ENCODE data around the gene MAP3K20.

Gene MAP3K20

GRCh38 chr2:173238831-173239230 is 163.2 kb downstream of the MAP3K20 start:
- H3K27ac ChIP-seq (ENCODE audit: low read depth, low read length), result no peak overlapping the region
- H3K9ac ChIP-seq (ENCODE audit: low read length), result no peak overlapping the region
- no peak overlapping the region for H3K4me3 ChIP-seq (ENCODE audit: low read depth, low read length)
- peaks cover 14% of the 10 kb centered on the region for H3K9me3 ChIP-seq (ENCODE audit: control insufficient read depth, insufficient read depth, low read depth, low read length)
- H3K36me3 ChIP-seq (ENCODE audit: control insufficient read depth, insufficient read depth, low read length), result peaks cover 2% of the 10 kb centered on the region; the same call in 1 of the 2 replicates
- peaks cover 3% of the 10 kb centered on the region; the same call in 1 of the 2 replicates for H3K4me1 ChIP-seq (ENCODE audit: control insufficient read depth, insufficient read depth, low read length)
- no peaks in the 10 kb centered on the region for H3K27me3 ChIP-seq (ENCODE audit: control insufficient read depth, insufficient read depth, low read length)

GRCh38 chr2:173239644-173240043 is 164.0 kb downstream of the MAP3K20 start:
- H3K27me3 ChIP-seq (ENCODE audit: control insufficient read depth, insufficient read depth, low read length), result no peaks in the 10 kb centered on the region
- H3K27ac ChIP-seq (ENCODE audit: low read depth, low read length), result no peak overlapping the region
- peaks cover 8% of the 10 kb centered on the region for H3K9me3 ChIP-seq (ENCODE audit: control insufficient read depth, insufficient read depth, low read depth, low read length)
- no peak overlapping the region for H3K4me3 ChIP-seq (ENCODE audit: low read depth, low read length)
- H3K4me1 ChIP-seq (ENCODE audit: control insufficient read depth, insufficient read depth, low read length), result peaks cover 3% of the 10 kb centered on the region; the same call in 1 of the 2 replicates
- no peaks in the 10 kb centered on the region; the same call in 1 of the 2 replicates for H3K36me3 ChIP-seq (ENCODE audit: control insufficient read depth, insufficient read depth, low read length)
- H3K9ac ChIP-seq (ENCODE audit: low read length), result no peak overlapping the region

GRCh38 chr2:173240083-173240482 is 164.4 kb downstream of the MAP3K20 start:
- no peaks in the 10 kb centered on the region for H3K27me3 ChIP-seq (ENCODE audit: control insufficient read depth, insufficient read depth, low read length)
- H3K9me3 ChIP-seq (ENCODE audit: control insufficient read depth, insufficient read depth, low read depth, low read length), result peaks cover 3% of the 10 kb centered on the region
- no peak overlapping the region for H3K4me3 ChIP-seq (ENCODE audit: low read depth, low read length)
- H3K4me1 ChIP-seq (ENCODE audit: control insufficient read depth, insufficient read depth, low read length), result peaks cover 3% of the 10 kb centered on the region; the same call in 1 of the 2 replicates
- H3K27ac ChIP-seq (ENCODE audit: low read depth, low read length), result no peak overlapping the region
- H3K9ac ChIP-seq (ENCODE audit: low read length), result no peak overlapping the region
- H3K36me3 ChIP-seq (ENCODE audit: control insufficient read depth, insufficient read depth, low read length), result no peaks in the 10 kb centered on the region; the same call in 1 of the 2 replicates

- H3K4me1 ChIP-seq (ENCODE audit: control insufficient read depth, insufficient read depth, low read length), result peaks cover 2% of the 10 kb centered on the region; the same call in 1 of the 2 replicates
- H3K36me3 ChIP-seq (ENCODE audit: control insufficient read depth, insufficient read depth, low read length), result no peaks in the 10 kb centered on the region
- no peak overlapping the region for H3K9ac ChIP-seq (ENCODE audit: low read length)
- no peak overlapping the region for H3K4me3 ChIP-seq (ENCODE audit: low read depth, low read length)
- H3K27ac ChIP-seq (ENCODE audit: low read depth, low read length), result no peak overlapping the region
- no peaks in the 10 kb centered on the region for H3K9me3 ChIP-seq (ENCODE audit: control insufficient read depth, insufficient read depth, low read depth, low read length)
- no peaks in the 10 kb centered on the region for H3K27me3 ChIP-seq (ENCODE audit: control insufficient read depth, insufficient read depth, low read length)
Observed at GRCh38 chr2:173241643-173242042, 166.0 kb downstream of the MAP3K20 start.

- Histone ChIP-seq H3K9ac (ENCODE audit: low read length) (no peak overlapping the region), H3K4me1 (ENCODE audit: control insufficient read depth, insufficient read depth, low read length) (peaks cover 3% of the 10 kb centered on the region; the same call in 1 of the 2 replicates), H3K4me3 (ENCODE audit: low read depth, low read length) (no peak overlapping the region), H3K27me3 (ENCODE audit: control insufficient read depth, insufficient read depth, low read length) (no peaks in the 10 kb centered on the region), H3K27ac (ENCODE audit: low read depth, low read length) (no peak overlapping the region), H3K9me3 (ENCODE audit: control insufficient read depth, insufficient read depth, low read depth, low read length) (no peaks in the 10 kb centered on the region), H3K36me3 (ENCODE audit: control insufficient read depth, insufficient read depth, low read length) (no peaks in the 10 kb centered on the region)
Observed at GRCh38 chr2:173247156-173247555, 171.5 kb downstream of the MAP3K20 start.

- no peaks in the 10 kb centered on the region for H3K27me3 ChIP-seq (ENCODE audit: control insufficient read depth, insufficient read depth, low read length)
- H3K9ac ChIP-seq (ENCODE audit: low read length), result no peak overlapping the region
- H3K9me3 ChIP-seq (ENCODE audit: control insufficient read depth, insufficient read depth, low read depth, low read length), result no peaks in the 10 kb centered on the region
- H3K36me3 ChIP-seq (ENCODE audit: control insufficient read depth, insufficient read depth, low read length), result no peaks in the 10 kb centered on the region
- no peak overlapping the region for H3K4me3 ChIP-seq (ENCODE audit: low read depth, low read length)
- H3K27ac ChIP-seq (ENCODE audit: low read depth, low read length), result no peak overlapping the region
- H3K4me1 ChIP-seq (ENCODE audit: control insufficient read depth, insufficient read depth, low read length), result peaks cover 14% of the 10 kb centered on the region
Observed at GRCh38 chr2:173248381-173248780, 172.7 kb downstream of the MAP3K20 start.

- H3K9me3 ChIP-seq (ENCODE audit: control insufficient read depth, insufficient read depth, low read depth, low read length), result no peaks in the 10 kb centered on the region
- no peak overlapping the region for H3K9ac ChIP-seq (ENCODE audit: low read length)
- no peaks in the 10 kb centered on the region for H3K27me3 ChIP-seq (ENCODE audit: control insufficient read depth, insufficient read depth, low read length)
- no peak overlapping the region for H3K4me3 ChIP-seq (ENCODE audit: low read depth, low read length)
- no peak overlapping the region for H3K27ac ChIP-seq (ENCODE audit: low read depth, low read length)
- H3K36me3 ChIP-seq (ENCODE audit: control insufficient read depth, insufficient read depth, low read length), result no peaks in the 10 kb centered on the region
- peaks cover 14% of the 10 kb centered on the region for H3K4me1 ChIP-seq (ENCODE audit: control insufficient read depth, insufficient read depth, low read length)
Observed at GRCh38 chr2:173249661-173250641, 174.3 kb downstream of the MAP3K20 start.

- H3K9ac ChIP-seq (ENCODE audit: low read length), result no peak overlapping the region
- no peaks in the 10 kb centered on the region for H3K36me3 ChIP-seq (ENCODE audit: control insufficient read depth, insufficient read depth, low read length)
- H3K4me1 ChIP-seq (ENCODE audit: control insufficient read depth, insufficient read depth, low read length), result peaks cover 14% of the 10 kb centered on the region
- H3K27me3 ChIP-seq (ENCODE audit: control insufficient read depth, insufficient read depth, low read length), result no peaks in the 10 kb centered on the region
- H3K27ac ChIP-seq (ENCODE audit: low read depth, low read length), result no peak overlapping the region
- H3K4me3 ChIP-seq (ENCODE audit: low read depth, low read length), result no peak overlapping the region
- no peaks in the 10 kb centered on the region for H3K9me3 ChIP-seq (ENCODE audit: control insufficient read depth, insufficient read depth, low read depth, low read length)
Observed at GRCh38 chr2:173251225-173251624, 175.6 kb downstream of the MAP3K20 start.

- Histone ChIP-seq H3K9me3 (ENCODE audit: control insufficient read depth, insufficient read depth, low read depth, low read length) (no peaks in the 10 kb centered on the region), H3K27ac (ENCODE audit: low read depth, low read length) (no peak overlapping the region), H3K4me1 (ENCODE audit: control insufficient read depth, insufficient read depth, low read length) (peaks cover 11% of the 10 kb centered on the region), H3K9ac (ENCODE audit: low read length) (no peak overlapping the region), H3K36me3 (ENCODE audit: control insufficient read depth, insufficient read depth, low read length) (no peaks in the 10 kb centered on the region), H3K27me3 (ENCODE audit: control insufficient read depth, insufficient read depth, low read length) (no peaks in the 10 kb centered on the region), H3K4me3 (ENCODE audit: low read depth, low read length) (no peak overlapping the region)
Observed at GRCh38 chr2:173252581-173252980, 176.9 kb downstream of the MAP3K20 start.

- H3K36me3 ChIP-seq (ENCODE audit: control insufficient read depth, insufficient read depth, low read length), result no peaks in the 10 kb centered on the region
- H3K27ac ChIP-seq (ENCODE audit: low read depth, low read length), result no peak overlapping the region
- H3K9me3 ChIP-seq (ENCODE audit: control insufficient read depth, insufficient read depth, low read depth, low read length), result no peaks in the 10 kb centered on the region
- H3K27me3 ChIP-seq (ENCODE audit: control insufficient read depth, insufficient read depth, low read length), result no peaks in the 10 kb centered on the region
- H3K4me1 ChIP-seq (ENCODE audit: control insufficient read depth, insufficient read depth, low read length), result peaks cover 15% of the 10 kb centered on the region
- no peak overlapping the region for H3K9ac ChIP-seq (ENCODE audit: low read length)
- no peak overlapping the region for H3K4me3 ChIP-seq (ENCODE audit: low read depth, low read length)
Observed at GRCh38 chr2:173254659-173255058, 179.0 kb downstream of the MAP3K20 start.

- Histone ChIP-seq H3K27me3 (ENCODE audit: control insufficient read depth, insufficient read depth, low read length) (no peaks in the 10 kb centered on the region), H3K27ac (ENCODE audit: low read depth, low read length) (no peak overlapping the region), H3K36me3 (ENCODE audit: control insufficient read depth, insufficient read depth, low read length) (no peaks in the 10 kb centered on the region), H3K9ac (ENCODE audit: low read length) (no peak overlapping the region), H3K4me1 (ENCODE audit: control insufficient read depth, insufficient read depth, low read length) (peaks cover 3% of the 10 kb centered on the region; the same call in 1 of the 2 replicates), H3K4me3 (ENCODE audit: low read depth, low read length) (no peak overlapping the region), H3K9me3 (ENCODE audit: control insufficient read depth, insufficient read depth, low read depth, low read length) (no peaks in the 10 kb centered on the region)
Observed at GRCh38 chr2:173258701-173259100, 183.1 kb downstream of the MAP3K20 start.
